Ovary (tissue), 3 donors: Measurements from ENCODE around the gene FYCO1.

ENCODE experiments used
- EP300 ChIP-seq: sonication (generic); formaldehyde crosslinking; IDR thresholded peaks from one replicate; pipeline ENCODE4 v1.6.1; 2017; ENCODE audit warnings: antibody characterized with exemption
- POLR2A ChIP-seq: fragments of 450-650 bp; IDR thresholded peaks from one replicate; pipeline ENCODE4 v1.6.1; 2017; ENCODE audit warnings: antibody characterized with exemption, mild to moderate bottlenecking, moderate library complexity
- TF ChIP-seq, protein P1 (sequence below), 3 donors: fragments of 450-650 bp in 2 of 3; fragments of 200-600 bp in 1 of 3; IDR thresholded peaks; one replicate each; pipeline versions ENCODE4 v1.5.1 to v1.8.0; 2016 to 2022; ENCODE audit warnings: antibody characterized with exemption in 3 of 3, mild to moderate bottlenecking in 1 of 3
- donor health status: DM: no; HTN: no; CAD: no.

DNA sequence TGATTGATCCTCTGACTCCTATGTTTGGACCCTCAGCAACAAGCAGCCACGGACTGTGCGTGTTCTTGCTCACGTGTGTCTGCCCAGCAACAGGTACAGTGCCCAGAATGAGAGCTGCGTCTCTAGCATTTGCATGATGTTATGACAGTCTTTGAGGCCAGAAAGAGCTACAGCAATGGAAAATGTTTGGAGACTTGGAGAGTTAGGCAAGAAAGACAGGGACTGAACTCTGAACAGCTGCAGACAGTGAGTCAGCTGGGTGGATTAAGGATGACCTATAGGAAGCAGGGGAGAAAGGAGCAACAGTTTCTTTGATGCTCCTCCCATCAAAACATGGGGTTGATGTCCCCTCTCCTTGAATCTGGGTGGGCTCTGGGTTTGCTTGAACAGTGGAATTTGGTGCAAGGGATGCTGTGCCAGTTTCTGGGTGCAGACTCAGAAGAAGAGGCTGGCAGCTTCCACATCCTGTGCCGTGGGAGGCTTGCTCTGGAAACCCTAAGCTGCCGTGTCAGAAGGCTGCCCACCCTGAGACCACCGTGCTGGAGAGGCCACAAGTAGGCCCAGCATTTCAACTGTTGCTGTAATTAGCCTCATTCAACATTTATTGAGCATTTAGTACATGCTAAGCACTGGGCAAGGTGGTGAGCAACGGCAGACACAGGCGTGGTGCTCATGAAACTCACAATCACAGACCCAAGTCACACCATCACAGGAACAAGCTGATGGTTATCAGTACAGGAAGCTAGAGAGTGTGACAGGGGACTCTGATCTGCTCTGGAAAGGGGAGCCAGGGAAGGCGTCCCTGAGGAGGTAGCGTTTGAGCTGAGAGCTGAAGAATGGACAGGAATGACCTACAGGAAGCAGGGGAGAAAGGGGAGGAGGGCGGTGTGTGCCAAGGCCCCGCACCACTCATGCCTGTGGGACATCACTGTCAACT lies 87.6 kb downstream of the FYCO1 start:
- TF ChIP-seq, protein P1, sequence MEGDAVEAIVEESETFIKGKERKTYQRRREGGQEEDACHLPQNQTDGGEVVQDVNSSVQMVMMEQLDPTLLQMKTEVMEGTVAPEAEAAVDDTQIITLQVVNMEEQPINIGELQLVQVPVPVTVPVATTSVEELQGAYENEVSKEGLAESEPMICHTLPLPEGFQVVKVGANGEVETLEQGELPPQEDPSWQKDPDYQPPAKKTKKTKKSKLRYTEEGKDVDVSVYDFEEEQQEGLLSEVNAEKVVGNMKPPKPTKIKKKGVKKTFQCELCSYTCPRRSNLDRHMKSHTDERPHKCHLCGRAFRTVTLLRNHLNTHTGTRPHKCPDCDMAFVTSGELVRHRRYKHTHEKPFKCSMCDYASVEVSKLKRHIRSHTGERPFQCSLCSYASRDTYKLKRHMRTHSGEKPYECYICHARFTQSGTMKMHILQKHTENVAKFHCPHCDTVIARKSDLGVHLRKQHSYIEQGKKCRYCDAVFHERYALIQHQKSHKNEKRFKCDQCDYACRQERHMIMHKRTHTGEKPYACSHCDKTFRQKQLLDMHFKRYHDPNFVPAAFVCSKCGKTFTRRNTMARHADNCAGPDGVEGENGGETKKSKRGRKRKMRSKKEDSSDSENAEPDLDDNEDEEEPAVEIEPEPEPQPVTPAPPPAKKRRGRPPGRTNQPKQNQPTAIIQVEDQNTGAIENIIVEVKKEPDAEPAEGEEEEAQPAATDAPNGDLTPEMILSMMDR (IDR thresholded peaks at IDR 0.05), result no peak
- TF ChIP-seq POLR2A (no peak), EP300 (no peak)
